Measurements from ENCODE around the gene RSKR.

DNA sequence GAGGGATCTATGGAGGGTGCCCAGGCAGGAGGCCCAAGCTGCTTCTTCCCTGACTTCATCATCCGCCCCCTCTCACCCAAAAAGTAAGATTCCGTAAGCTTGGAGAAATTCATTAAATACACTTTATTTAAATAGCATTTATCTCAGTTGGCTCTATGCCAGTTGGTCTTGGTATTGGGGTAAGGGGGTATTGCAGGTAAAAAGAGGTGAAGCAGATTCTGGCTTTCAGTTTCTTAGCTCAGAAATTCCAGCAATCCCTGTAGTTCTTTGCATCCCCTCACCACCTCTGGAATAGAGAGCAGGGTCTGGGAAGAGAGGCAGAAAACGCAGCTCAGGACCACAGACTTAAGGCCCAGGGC is 36.5 kb downstream of the RSKR start:
- TF ChIP-seq SIN3A (IDR thresholded peaks at IDR 0.05; ENCODE audit: borderline replicate concordance, insufficient read depth, low read depth, low read length) (no peak), POLR2AphosphoS5 (IDR thresholded peaks at IDR 0.05; ENCODE audit: low read depth, low read length) (no peak), TCF7L2 (IDR thresholded peaks at IDR 0.05; ENCODE audit: low read depth, low read length) (no peak)
- TF ChIP-seq, protein P1, sequence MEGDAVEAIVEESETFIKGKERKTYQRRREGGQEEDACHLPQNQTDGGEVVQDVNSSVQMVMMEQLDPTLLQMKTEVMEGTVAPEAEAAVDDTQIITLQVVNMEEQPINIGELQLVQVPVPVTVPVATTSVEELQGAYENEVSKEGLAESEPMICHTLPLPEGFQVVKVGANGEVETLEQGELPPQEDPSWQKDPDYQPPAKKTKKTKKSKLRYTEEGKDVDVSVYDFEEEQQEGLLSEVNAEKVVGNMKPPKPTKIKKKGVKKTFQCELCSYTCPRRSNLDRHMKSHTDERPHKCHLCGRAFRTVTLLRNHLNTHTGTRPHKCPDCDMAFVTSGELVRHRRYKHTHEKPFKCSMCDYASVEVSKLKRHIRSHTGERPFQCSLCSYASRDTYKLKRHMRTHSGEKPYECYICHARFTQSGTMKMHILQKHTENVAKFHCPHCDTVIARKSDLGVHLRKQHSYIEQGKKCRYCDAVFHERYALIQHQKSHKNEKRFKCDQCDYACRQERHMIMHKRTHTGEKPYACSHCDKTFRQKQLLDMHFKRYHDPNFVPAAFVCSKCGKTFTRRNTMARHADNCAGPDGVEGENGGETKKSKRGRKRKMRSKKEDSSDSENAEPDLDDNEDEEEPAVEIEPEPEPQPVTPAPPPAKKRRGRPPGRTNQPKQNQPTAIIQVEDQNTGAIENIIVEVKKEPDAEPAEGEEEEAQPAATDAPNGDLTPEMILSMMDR (IDR thresholded peaks at IDR 0.05): no peak
- TF ChIP-seq, protein P2, sequence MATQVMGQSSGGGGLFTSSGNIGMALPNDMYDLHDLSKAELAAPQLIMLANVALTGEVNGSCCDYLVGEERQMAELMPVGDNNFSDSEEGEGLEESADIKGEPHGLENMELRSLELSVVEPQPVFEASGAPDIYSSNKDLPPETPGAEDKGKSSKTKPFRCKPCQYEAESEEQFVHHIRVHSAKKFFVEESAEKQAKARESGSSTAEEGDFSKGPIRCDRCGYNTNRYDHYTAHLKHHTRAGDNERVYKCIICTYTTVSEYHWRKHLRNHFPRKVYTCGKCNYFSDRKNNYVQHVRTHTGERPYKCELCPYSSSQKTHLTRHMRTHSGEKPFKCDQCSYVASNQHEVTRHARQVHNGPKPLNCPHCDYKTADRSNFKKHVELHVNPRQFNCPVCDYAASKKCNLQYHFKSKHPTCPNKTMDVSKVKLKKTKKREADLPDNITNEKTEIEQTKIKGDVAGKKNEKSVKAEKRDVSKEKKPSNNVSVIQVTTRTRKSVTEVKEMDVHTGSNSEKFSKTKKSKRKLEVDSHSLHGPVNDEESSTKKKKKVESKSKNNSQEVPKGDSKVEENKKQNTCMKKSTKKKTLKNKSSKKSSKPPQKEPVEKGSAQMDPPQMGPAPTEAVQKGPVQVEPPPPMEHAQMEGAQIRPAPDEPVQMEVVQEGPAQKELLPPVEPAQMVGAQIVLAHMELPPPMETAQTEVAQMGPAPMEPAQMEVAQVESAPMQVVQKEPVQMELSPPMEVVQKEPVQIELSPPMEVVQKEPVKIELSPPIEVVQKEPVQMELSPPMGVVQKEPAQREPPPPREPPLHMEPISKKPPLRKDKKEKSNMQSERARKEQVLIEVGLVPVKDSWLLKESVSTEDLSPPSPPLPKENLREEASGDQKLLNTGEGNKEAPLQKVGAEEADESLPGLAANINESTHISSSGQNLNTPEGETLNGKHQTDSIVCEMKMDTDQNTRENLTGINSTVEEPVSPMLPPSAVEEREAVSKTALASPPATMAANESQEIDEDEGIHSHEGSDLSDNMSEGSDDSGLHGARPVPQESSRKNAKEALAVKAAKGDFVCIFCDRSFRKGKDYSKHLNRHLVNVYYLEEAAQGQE (IDR thresholded peaks at IDR 0.05; ENCODE audit: insufficient read depth in 1 of 2, low read depth in 2 of 2, low read length in 1 of 2): no peak
